GM18508 (cell line): ENCODE data around the gene NFIA.

Experiments
- ATAC-seq: cut with Tn5 transposase; IDR thresholded peaks from one replicate; pipeline ENCODE4 v1.9.1; 2021; ENCODE audit warnings: moderate number of reproducible peaks; ENCODE audit not compliant: insufficient read depth, unreplicated experiment

NFIA gene

GRCh38 chr1:61142726-61143500, 60.6 kb downstream of the NFIA start:
- no peak for ATAC-seq

- no peak for ATAC-seq
These were observed 61.6 kb downstream of the NFIA start for GRCh38 chr1:61143821-61144424.

GRCh38 chr1:61149010-61149860, 66.9 kb downstream of the NFIA start:
- no peak for ATAC-seq

- ATAC-seq, result no peak
These were observed 69.2 kb downstream of the NFIA start for GRCh38 chr1:61151565-61151964.

GRCh38 chr1:61152066-61152465, 69.7 kb downstream of the NFIA start:
- ATAC-seq, result no peak

GRCh38 chr1:61152469-61153105, 70.2 kb downstream of the NFIA start:
- no peak for ATAC-seq

- no peak for ATAC-seq
These were observed 74.5 kb downstream of the NFIA start for GRCh38 chr1:61156576-61157467.

GRCh38 chr1:61157468-61157987, 75.2 kb downstream of the NFIA start:
- ATAC-seq, result no peak

GRCh38 chr1:61158591-61158990, 76.2 kb downstream of the NFIA start:
- ATAC-seq, result no peak

- no peak for ATAC-seq
These were observed 78.2 kb downstream of the NFIA start for GRCh38 chr1:61160526-61160925.

- no peak for ATAC-seq
These were observed 80.3 kb downstream of the NFIA start for GRCh38 chr1:61162520-61163258.

GRCh38 chr1:61163355-61163754, 81.0 kb downstream of the NFIA start:
- ATAC-seq, result no peak

- no peak for ATAC-seq
These were observed 83.0 kb downstream of the NFIA start for GRCh38 chr1:61165402-61165801.

- ATAC-seq, result no peak
These were observed 84.9 kb downstream of the NFIA start for GRCh38 chr1:61167309-61167708.

- no peak for ATAC-seq
These were observed 86.7 kb downstream of the NFIA start for GRCh38 chr1:61169045-61169444.

GRCh38 chr1:61169634-61170033, 87.3 kb downstream of the NFIA start:
- no peak for ATAC-seq

GRCh38 chr1:61170328-61171238, 88.2 kb downstream of the NFIA start:
- no peak for ATAC-seq

GRCh38 chr1:61171346-61171745, 89.0 kb downstream of the NFIA start:
- ATAC-seq, result no peak
